DOHH2 (cell line): ENCODE data around the gene OR10H4.

Experiments
- H3F3A ChIP-seq: fragments of 200-600 bp; sonication (generic), shearing (Covaris generic); 2 replicates; pipeline ENCODE4 v1.6.0; 2016; ENCODE audit warnings: antibody characterized with exemption, mild to moderate bottlenecking; ENCODE audit not compliant: control insufficient read depth, insufficient read depth
- H3K27ac ChIP-seq: fragments of 200-600 bp; sonication (generic); 2 replicates; pipeline ENCODE4 v1.5.1; 2014; ENCODE audit warnings: low read depth, mild to moderate bottlenecking, low read length, moderate library complexity
- H3K27me3 ChIP-seq: fragments of 200-600 bp; sonication (generic); 2 replicates; pipeline ENCODE4 v1.6.1; 2014; ENCODE audit warnings: mild to moderate bottlenecking, low read length, mixed read lengths; ENCODE audit not compliant: control insufficient read depth
- H3K36me3 ChIP-seq: fragments of 200-600 bp; sonication (generic); 2 replicates; pipeline ENCODE4 v1.6.1; 2014; ENCODE audit warnings: mild to moderate bottlenecking, low read length, moderate library complexity, mixed read lengths; ENCODE audit not compliant: control insufficient read depth
- H3K4me1 ChIP-seq: fragments of 200-600 bp; sonication (generic); 2 replicates; pipeline ENCODE4 v1.6.1; 2014; ENCODE audit warnings: mild to moderate bottlenecking, low read length, mixed read lengths; ENCODE audit not compliant: control insufficient read depth
- H3K4me2 ChIP-seq: fragments of 200-600 bp; sonication (generic); 2 replicates; pipeline ENCODE4 v1.6.0; 2014; ENCODE audit warnings: mild to moderate bottlenecking, low read length, moderate library complexity
- H3K4me3 ChIP-seq: fragments of 200-600 bp; sonication (generic); 2 replicates; pipeline ENCODE4 v1.5.1; 2014; ENCODE audit warnings: mild to moderate bottlenecking, low read length, mixed read lengths
- H3K79me2 ChIP-seq: fragments of 200-600 bp; sonication (generic); 2 replicates; pipeline ENCODE4 v1.6.1; 2014; ENCODE audit warnings: mild to moderate bottlenecking, low read length, mixed read lengths; ENCODE audit not compliant: control insufficient read depth
- H3K9me2 ChIP-seq: fragments of 200-600 bp; sonication (generic); replicated peaks from 2 replicates; pipeline ENCODE4 v1.6.1; 2014; ENCODE audit warnings: mild to moderate bottlenecking, low read length, mixed read lengths; ENCODE audit not compliant: control insufficient read depth
- H3K9me3 ChIP-seq: fragments of 200-600 bp; sonication (generic); 2 replicates; pipeline ENCODE4 v1.6.1; 2014; ENCODE audit warnings: antibody characterized with exemption, low read length, mixed read lengths; ENCODE audit not compliant: control insufficient read depth, insufficient read depth
- H4K20me1 ChIP-seq: fragments of 200-600 bp; sonication (generic); 2 replicates; pipeline ENCODE4 v1.6.0; 2014; ENCODE audit warnings: low read depth, mild to moderate bottlenecking, antibody characterized with exemption, low read length, moderate library complexity; ENCODE audit not compliant: control insufficient read depth, insufficient read depth
- CTCF ChIP-seq: fragments of 200-600 bp; sonication (generic); IDR thresholded peaks from one replicate; pipeline ENCODE4 v1.5.1; 2014; ENCODE audit warnings: antibody characterized with exemption, mild to moderate bottlenecking, low read depth, low read length; ENCODE audit not compliant: poor library complexity, severe bottlenecking
- EZH2phosphoT487 ChIP-seq: fragments of 200-600 bp; sonication (generic); IDR thresholded peaks from 2 replicates; pipeline ENCODE4 v1.6.1; 2017; ENCODE audit warnings: borderline replicate concordance, mild to moderate bottlenecking, antibody characterized with exemption, low read length, moderate library complexity, mixed read lengths

The OR10H4 gene

DNA sequence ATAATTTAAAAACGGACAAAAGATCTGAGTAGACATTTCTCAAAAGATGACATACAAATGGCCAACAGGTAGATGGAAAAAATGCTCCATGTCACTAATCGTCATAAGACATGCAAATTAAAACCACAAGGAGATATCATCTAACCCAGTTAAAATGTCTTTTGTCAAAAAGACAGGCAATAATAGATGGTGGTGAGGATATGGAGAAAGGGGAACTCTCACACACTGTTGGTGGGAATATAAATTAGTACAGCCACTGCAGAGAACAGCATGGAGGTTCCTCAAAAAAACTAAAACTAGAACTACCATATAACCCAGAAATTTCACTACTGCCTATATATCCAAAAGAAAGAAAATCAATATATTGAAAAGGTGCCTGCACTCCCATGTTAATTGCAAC, 37.9 kb downstream of the OR10H4 start:
- Histone ChIP-seq H3K27ac (no peak overlapping the region), H4K20me1 (no peaks in the 10 kb centered on the region), H3K4me1 (no peaks in the 10 kb centered on the region), H3K27me3 (peaks cover 7% of the 10 kb centered on the region; the same call in 1 of the 2 replicates), H3K79me2 (no peaks in the 10 kb centered on the region), H3K4me2 (no peak overlapping the region), H3K4me3 (no peak overlapping the region), H3K36me3 (no peaks in the 10 kb centered on the region), H3K9me2 (no peaks in the 10 kb centered on the region), H3F3A (no peaks in the 10 kb centered on the region), H3K9me3 (no peaks in the 10 kb centered on the region)
- TF ChIP-seq CTCF (no peak), EZH2phosphoT487 (no peak)

- H3F3A ChIP-seq, result no peaks in the 10 kb centered on the region
- no peak overlapping the region for H3K4me3 ChIP-seq
- no peaks in the 10 kb centered on the region for H4K20me1 ChIP-seq
- H3K36me3 ChIP-seq, result no peaks in the 10 kb centered on the region
- H3K79me2 ChIP-seq, result no peaks in the 10 kb centered on the region
- no peaks in the 10 kb centered on the region for H3K9me2 ChIP-seq
- TF ChIP-seq CTCF, result no peak
- TF ChIP-seq EZH2phosphoT487, result no peak
- no peak overlapping the region for H3K4me2 ChIP-seq
- H3K27ac ChIP-seq, result no peak overlapping the region
- H3K27me3 ChIP-seq, result peaks cover 13% of the 10 kb centered on the region; the same call in 1 of the 2 replicates
- no peaks in the 10 kb centered on the region for H3K4me1 ChIP-seq
- no peaks in the 10 kb centered on the region for H3K9me3 ChIP-seq
Measured at GRCh38 chr19:15989889-15990288, 41.1 kb downstream of the OR10H4 start.

- Histone ChIP-seq H3K9me2 (no peaks in the 10 kb centered on the region), H3K27me3 (peaks cover 13% of the 10 kb centered on the region; the same call in 1 of the 2 replicates), H3K9me3 (0 out of 2 replicates have a peak, but pooled peaks cover 4% of the 10 kb centered on the region), H3F3A (no peaks in the 10 kb centered on the region), H3K4me2 (no peak overlapping the region), H3K27ac (no peak overlapping the region), H3K4me1 (no peaks in the 10 kb centered on the region), H3K36me3 (no peaks in the 10 kb centered on the region), H4K20me1 (no peaks in the 10 kb centered on the region), H3K79me2 (no peaks in the 10 kb centered on the region), H3K4me3 (no peak overlapping the region)
- TF ChIP-seq CTCF (no peak), EZH2phosphoT487 (no peak)
Measured at GRCh38 chr19:15991602-15992001, 42.8 kb downstream of the OR10H4 start.
